ENCODE measurements around the gene NTS. TPM values are rescaled to one million over a fixed set of nuclear protein-coding genes. Genes with fewer than 3 reads are reported as not detected.

The NTS gene
- total RNA-seq, 1 donor from 2014 or later: 2.3 TPM

DNA sequence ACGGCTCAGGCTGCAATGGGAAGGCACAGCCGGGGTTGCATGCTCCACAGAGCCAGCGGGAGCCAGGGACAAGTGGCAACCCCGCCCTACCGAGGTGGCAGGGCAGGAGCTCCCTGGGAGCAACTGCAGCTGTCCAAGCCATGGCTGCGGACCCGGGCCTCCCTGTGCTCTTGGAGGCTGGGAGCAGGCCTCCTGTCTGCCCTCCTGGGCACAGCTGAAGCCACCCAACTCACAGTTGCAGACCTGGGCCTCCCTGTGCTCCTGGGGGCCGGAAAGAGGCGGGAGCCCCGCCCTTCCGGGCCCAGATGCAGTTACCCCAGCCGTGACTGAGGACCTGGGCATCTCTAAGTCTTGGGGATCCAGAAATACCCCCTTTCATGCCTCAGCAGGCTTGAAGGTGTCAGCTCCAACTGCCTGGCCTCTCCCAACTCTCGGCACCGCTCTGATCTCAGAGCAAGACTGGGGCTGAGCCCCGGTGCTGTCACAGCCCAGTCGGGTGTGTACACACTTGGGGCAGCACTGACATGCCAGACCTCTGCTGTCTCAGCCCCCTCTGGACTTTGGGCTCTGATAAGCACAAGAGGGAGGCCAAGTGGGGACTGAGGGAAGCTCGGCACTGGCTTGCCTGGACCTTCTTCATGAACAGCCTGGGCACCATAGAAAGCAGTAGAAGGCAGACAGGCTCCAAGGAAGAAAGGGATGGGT lies 30.3 kb upstream of the NTS start:
- no peak for DNase-seq
- Mint-ChIP-seq H3K4me1 (ENCODE audit: low read depth, unreplicated experiment) (peaks cover 1% of the 10 kb centered on the region), H3K4me3 (ENCODE audit: unreplicated experiment) (no peak overlapping the region), H3K9me3 (ENCODE audit: unreplicated experiment) (no peaks in the 10 kb centered on the region), H3K36me3 (ENCODE audit: unreplicated experiment) (no peaks in the 10 kb centered on the region), H3K27me3 (ENCODE audit: unreplicated experiment) (no peaks in the 10 kb centered on the region), H3K27ac (ENCODE audit: unreplicated experiment) (no peak overlapping the region)
- TF ChIP-seq CTCF (IDR thresholded peaks at IDR 0.05; ENCODE audit: partially characterized antibody, unreplicated experiment): no peak

GRCh38 chr12:85849344-85849743 lies 24.8 kb upstream of the NTS start:
- H3K36me3 Mint-ChIP-seq (ENCODE audit: unreplicated experiment): no peaks in the 10 kb centered on the region
- DNase-seq: no peak
- TF ChIP-seq CTCF (IDR thresholded peaks at IDR 0.05; ENCODE audit: partially characterized antibody, unreplicated experiment): no peak

DNA sequence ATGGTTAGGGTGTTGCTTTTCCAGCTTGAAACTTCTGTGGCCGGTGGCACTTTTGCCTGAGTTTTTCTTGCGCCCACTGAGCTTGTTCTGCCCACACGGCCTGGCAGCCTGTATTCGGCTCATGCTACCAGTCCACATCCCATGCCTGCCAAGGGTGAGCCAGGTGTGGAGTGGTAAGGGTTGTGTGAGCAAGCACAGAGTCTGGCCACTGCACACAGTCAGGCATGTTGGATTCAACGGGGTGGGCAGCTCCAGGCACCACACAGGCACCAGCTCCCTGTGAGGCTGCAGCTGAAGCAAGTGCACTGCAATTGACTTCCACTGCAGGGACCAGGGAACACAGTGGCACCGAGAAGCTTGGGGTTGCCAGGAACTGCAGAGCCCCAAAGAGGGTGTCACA lies 18.8 kb upstream of the NTS start:
- H3K4me1 Mint-ChIP-seq (ENCODE audit: low read depth, unreplicated experiment): peaks cover 3% of the 10 kb centered on the region
- no peak overlapping the region for H3K4me3 Mint-ChIP-seq (ENCODE audit: unreplicated experiment)
- peaks cover 6% of the 10 kb centered on the region for H3K36me3 Mint-ChIP-seq (ENCODE audit: unreplicated experiment)
- H3K9me3 Mint-ChIP-seq (ENCODE audit: unreplicated experiment): peaks cover 4% of the 10 kb centered on the region
- no peak for TF ChIP-seq CTCF (IDR thresholded peaks at IDR 0.05; ENCODE audit: partially characterized antibody, unreplicated experiment)
- DNase-seq: no peak
- no peak overlapping the region for H3K27ac Mint-ChIP-seq (ENCODE audit: unreplicated experiment)
- no peaks in the 10 kb centered on the region for H3K27me3 Mint-ChIP-seq (ENCODE audit: unreplicated experiment)

More at GRCh38 chr12:85849344-85849743, 24.8 kb upstream of the NTS start:
- peaks cover 4% of the 10 kb centered on the region for H3K4me1 Mint-ChIP-seq (ENCODE audit: low read depth, unreplicated experiment)
- no peak overlapping the region for H3K4me3 Mint-ChIP-seq (ENCODE audit: unreplicated experiment)
- no peaks in the 10 kb centered on the region for H3K27me3 Mint-ChIP-seq (ENCODE audit: unreplicated experiment)
- peaks cover 2% of the 10 kb centered on the region for H3K9me3 Mint-ChIP-seq (ENCODE audit: unreplicated experiment)
- H3K27ac Mint-ChIP-seq (ENCODE audit: unreplicated experiment): no peak overlapping the region

DNA sequence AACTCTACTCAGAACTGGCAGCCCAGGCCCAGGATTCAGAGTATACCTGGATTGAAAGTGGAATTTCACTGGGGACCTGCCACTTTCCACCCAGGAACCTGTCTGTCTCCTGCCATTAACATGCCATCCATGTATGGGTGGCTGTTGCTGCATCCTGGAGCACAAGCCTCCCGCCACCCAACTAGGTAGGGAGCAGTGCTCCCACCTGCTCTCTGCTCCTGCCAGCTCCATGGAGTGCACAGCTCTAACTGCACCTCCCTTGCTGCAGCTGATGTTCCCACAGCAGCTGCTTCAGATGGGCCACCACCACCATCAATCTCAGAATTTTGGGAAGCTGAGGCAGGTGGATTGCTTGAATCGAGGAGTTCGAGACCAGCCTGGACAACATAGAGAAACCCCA lies 17.1 kb upstream of the NTS start:
- H3K4me1 Mint-ChIP-seq (ENCODE audit: low read depth, unreplicated experiment): peaks cover 2% of the 10 kb centered on the region
- H3K9me3 Mint-ChIP-seq (ENCODE audit: unreplicated experiment): peaks cover 5% of the 10 kb centered on the region
- no peak overlapping the region for H3K4me3 Mint-ChIP-seq (ENCODE audit: unreplicated experiment)
- H3K36me3 Mint-ChIP-seq (ENCODE audit: unreplicated experiment): peaks cover 6% of the 10 kb centered on the region
- H3K27me3 Mint-ChIP-seq (ENCODE audit: unreplicated experiment): no peaks in the 10 kb centered on the region
- no peak for DNase-seq
- TF ChIP-seq CTCF (IDR thresholded peaks at IDR 0.05; ENCODE audit: partially characterized antibody, unreplicated experiment): no peak
- H3K27ac Mint-ChIP-seq (ENCODE audit: unreplicated experiment): no peak overlapping the region

DNA sequence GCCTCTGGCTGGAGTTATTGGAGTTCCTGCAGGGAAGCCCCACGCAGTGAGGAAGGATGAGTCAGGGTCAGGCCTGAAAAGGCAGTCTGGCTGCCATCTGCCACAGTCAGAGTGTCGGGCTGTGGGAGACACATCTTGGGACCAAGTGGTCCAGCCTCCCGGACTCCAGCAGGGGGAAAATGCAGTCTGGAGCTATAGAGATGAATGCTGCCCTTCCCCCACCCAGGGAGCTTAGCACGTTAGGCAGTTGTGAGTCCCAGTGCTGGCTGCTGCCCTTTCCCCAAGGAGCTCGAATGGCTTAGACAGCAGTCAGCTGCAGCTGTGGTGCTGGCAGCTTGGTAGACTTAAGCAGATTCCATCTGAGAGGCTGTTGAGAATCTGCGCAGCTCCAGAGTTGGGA lies 8.2 kb upstream of the NTS start:
- Mint-ChIP-seq H3K4me1 (ENCODE audit: low read depth, unreplicated experiment) (peaks cover 7% of the 10 kb centered on the region), H3K4me3 (ENCODE audit: unreplicated experiment) (no peak overlapping the region), H3K36me3 (ENCODE audit: unreplicated experiment) (peaks cover 4% of the 10 kb centered on the region), H3K27me3 (ENCODE audit: unreplicated experiment) (no peaks in the 10 kb centered on the region), H3K27ac (ENCODE audit: unreplicated experiment) (no peak overlapping the region), H3K9me3 (ENCODE audit: unreplicated experiment) (peaks cover 4% of the 10 kb centered on the region)
- DNase-seq: peak; percentile 63
- TF ChIP-seq CTCF (IDR thresholded peaks at IDR 0.05; ENCODE audit: partially characterized antibody, unreplicated experiment): no peak

Measured in glutamatergic neuron (in vitro differentiated cells).